Sciatic nerve (tissue), 2 donors: Measurements from ENCODE around the gene FANK1. TPM values are rescaled to one million over a fixed set of nuclear protein-coding genes. Genes with fewer than 3 reads are reported as not detected.
A peak's percentile ranks its signal among the peaks of the same experiment; 100 is the strongest.
"Not testable (repeated sequence)": the region's sequence is repeated elsewhere in the genome, so short reads cannot be mapped to it uniquely, and the experiment has no call there.

Experiments used
- ATAC-seq: fragments of 200-7000 bp; cut with Tn5 transposase; one replicate; pipeline ENCODE4 v1.9.1; 2020; ENCODE audit warnings: mild to moderate bottlenecking, moderate library complexity
- DNase-seq: peaks from one replicate; pipeline ENCODE4 v3.0.0-alpha.2; 2020; ENCODE audit warnings: low spot score
- intact Hi-C: fragments of 100-400 bp; cut with DNase I; formaldehyde crosslinking; loops from one replicate; pipeline ENCODE4 v1.14.2; 2022
- total RNA-seq: library from RNA; stranded (reverse); fragmentation: NEBNext Ultra II Directional; extraction: Animal tissue kit (Norgen Biotek cat#: 25700); gene quantifications from one replicate; pipeline ENCODE4 v1.2.1, GENCODE V29; 2021
- donor health status: DM: no; HTN: no; CAD: no.
- donor health status: DM: no; HTN: no; CAD: no.

FANK1 gene, protein sequence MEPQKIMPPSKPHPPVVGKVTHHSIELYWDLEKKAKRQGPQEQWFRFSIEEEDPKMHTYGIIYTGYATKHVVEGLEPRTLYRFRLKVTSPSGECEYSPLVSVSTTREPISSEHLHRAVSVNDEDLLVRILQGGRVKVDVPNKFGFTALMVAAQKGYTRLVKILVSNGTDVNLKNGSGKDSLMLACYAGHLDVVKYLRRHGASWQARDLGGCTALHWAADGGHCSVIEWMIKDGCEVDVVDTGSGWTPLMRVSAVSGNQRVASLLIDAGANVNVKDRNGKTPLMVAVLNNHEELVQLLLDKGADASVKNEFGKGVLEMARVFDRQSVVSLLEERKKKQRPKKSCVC
- 2.1 TPM for total RNA-seq

DNA sequence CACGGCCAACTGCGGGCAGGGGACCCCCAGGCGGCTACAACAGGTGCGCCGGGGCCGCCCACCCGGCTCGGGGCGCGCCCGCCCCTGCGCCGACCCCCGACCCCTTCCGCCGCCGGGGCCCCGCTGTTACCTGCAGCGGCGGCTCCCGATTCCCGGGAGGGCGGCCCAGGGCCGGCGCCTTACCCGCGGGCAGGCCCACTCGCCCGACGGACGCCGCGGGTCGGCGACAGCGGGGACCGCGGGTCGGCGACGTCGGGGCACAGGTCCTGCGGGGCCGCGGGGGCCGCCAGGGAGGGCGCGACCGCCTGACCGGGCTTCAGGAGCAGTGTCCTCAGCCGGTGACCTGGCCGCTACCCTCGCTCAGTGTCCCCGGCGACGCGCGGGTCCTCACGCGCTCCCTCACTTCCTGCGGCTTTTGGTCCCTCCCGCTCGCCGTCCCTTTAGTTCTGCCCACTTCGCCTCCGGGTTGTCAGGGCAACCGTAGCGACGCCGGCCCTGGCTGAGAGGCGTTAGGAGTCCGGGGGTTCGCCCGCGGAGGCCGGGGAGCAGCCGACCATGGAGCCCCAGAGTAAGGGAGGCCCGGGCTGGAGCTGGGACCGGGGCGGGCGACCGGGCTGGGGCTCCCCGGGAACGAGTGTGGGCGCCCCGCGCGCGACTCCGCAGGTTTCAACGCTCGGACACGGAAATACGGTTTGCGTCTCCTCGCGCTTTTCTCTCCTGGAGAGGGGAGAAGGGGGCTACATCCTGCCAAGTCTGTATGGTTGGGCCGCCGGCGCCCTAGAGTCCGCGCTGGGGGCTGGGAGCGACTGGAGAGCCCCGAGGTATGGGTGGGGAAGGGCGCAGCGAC, at the start of gene FANK1:
Gene FANK1, plus strand, starts transcription at position 477 of the 847 bp plus-strand sequence. Its CDS starts 79 bp downstream, at position 556.
- intact Hi-C loops = not testable (repeated sequence)
- peak; percentile 95 for DNase-seq
- ATAC-seq = peak; percentile 94

DNA sequence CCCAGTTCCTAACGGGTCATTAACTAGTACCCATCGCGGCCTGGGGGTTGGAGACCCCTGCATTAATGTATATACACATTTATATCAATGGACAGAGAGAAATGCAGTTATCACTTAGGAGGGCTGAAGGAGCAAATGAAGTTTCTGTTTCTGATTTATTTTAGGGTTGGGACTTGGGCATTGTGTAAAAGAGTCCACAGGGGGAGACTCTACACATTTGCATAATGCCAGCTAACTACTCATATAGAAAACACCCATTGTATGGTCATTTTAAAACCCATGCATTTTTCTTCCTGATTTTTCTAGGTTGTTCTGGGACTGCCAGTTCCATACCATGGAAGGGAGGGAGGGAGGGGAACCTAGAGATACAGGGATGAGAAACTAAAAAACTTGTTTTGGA, 49.5 kb upstream of the FANK1 start:
- DNase-seq = no peak
- no peak for ATAC-seq
- intact Hi-C loops = no loop called here

DNA sequence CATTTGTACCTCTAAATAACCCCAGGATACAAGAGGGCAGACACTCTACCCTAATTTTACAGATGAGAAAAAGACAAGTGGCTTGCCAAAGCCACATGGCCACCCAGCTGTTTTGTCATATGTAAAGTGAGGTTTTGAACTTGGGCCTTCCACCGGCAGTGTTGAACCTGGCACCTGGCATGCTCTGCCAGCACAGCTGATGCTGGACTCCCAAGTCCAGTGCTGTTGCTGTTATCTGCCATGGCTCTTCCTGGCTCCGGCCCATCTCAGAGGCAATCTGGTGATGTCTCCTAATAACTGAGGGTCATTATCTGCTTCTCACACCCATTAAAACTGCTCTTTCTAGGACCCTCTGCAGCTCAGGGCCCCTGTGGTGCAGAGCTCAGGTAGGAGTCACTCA, 48.0 kb upstream of the FANK1 start:
- DNase-seq = no peak
- ATAC-seq = no peak
- intact Hi-C loops = no loop called here

DNA sequence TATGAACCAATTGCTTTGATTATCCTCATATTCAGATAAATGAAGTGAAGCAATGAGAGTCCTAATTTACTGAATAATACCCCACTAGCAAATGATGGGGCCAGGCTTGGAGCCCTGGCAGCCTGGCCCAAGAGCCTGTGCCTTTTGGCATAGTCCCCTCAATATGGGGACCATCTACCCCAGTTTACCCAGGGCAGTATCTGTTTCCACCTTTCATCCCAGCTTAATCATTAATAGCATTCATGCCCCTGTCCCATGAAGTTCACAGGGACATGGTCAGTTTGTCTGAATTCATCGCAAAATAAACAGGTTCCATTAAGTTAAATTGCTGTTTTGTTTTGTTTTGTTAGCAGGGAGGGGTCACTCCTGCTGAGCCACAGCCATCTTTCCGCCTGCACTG, 47.5 kb upstream of the FANK1 start:
- DNase-seq = no peak
- no peak for ATAC-seq
- intact Hi-C loops = no loop called here

DNA sequence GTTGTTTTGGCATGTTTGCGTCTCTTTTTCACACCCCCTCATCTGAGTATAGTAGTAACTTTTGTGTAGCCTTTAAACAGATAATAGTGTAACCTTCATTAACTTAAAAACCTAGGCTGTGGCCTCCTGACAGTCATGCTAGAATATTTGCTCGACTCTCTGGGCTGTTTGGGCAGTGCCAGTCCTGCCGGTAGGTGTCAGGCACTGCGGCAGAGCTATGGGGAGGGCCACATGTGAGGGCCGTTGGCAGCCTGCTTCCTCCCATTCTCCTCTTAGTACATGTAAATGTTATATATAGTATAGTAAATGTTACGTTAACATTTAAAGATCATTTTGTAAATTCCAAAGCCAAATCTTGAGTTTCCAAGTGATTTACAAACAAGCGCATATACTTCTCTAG, 46.9 kb upstream of the FANK1 start:
- no peak for DNase-seq
- intact Hi-C loops = no loop called here
- ATAC-seq = no peak

DNA sequence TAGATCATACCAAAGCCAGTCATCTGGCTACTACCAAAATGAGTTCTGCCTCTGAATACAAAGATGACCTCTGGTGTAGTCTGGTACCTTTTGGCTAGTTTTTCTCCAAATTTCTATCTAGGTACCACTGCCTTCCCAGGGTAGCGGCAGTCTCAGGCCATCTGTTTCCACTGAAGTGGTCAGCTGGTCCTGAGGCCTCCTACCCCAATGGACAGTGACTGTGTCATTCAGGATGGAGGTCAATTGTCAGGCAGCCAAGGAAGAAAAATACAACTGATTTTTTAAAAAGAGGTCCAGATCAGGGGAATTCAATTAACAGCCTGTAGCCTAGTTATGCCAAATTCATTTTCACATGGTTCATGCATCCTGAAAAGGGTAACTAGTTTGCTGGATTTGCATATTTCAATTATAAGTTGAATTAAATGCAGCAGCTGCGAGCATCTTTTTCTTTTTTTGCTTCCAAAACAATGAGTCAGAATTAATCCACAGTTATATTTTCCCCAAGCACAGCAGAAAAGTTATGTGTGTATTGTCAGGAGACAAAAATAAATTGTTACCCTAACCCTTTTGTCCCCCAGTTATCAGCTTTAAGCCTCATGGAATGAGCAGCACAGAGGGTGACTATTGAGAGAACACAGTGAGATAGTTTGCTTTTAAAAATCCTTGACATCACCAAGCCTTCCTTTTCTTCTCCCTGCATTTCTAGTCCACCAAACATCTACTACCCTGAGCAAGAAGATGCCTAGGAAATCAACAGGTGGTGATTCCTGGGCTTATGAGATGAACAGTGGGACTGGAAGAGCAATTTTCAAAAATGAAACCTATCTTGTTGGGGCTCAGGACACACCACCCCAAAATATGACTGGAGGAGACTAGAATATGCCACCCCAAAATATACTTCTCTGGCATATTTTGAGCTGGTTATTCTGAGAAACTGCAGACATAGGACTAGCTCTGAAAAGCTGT, 45.3 kb upstream of the FANK1 start:
- no peak for ATAC-seq
- intact Hi-C loops = no loop called here
- DNase-seq = no peak

DNA sequence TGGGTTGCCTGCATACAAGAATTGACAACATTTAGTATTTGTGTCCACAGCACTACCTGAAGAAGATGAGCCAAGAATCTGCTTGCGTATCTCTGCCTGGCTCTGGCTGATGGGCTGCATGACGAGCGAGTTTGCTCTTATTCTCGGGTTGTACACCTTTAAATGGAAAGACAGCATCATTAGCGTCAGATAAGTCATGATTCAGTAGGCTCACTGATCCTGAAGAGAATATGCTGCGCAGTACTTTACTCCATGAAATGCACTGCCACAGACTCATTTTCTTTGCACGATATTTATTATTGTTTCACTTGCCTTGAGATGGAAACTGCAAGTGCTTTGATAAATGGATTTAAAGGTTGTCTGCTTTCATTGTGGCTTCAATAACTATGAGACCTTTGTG, 43.9 kb upstream of the FANK1 start:
- intact Hi-C loops = no loop called here
- ATAC-seq = no peak
- no peak for DNase-seq

DNA sequence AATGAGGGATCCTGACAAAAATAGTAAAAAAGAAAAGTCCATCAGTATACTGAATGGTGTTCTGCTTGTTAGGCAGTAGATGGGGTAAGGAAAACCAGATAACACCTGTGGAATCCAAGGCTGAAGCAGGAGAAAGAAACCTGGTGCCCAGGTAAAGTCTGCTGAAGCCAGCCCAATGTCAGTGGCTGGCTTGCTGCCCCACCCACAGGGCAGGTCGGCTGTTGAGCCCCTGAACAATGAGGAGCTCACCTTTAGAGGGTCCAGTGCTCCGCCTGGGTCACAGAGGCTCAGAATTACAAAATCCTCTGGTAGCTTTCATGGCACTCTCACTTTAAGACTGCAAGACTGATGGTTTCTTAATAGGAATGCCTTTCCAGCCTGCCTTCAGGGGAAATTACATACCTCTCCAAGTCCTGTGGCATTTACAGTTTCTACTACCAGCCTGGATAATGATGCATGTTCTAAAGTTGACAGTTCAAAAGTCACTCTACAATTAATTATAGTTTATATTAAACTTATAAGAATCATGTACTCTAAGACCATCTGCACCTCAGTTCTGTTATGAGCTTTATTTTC, 39.1 kb upstream of the FANK1 start:
- no peak for ATAC-seq
- no peak for DNase-seq
- intact Hi-C loops = no loop called here

DNA sequence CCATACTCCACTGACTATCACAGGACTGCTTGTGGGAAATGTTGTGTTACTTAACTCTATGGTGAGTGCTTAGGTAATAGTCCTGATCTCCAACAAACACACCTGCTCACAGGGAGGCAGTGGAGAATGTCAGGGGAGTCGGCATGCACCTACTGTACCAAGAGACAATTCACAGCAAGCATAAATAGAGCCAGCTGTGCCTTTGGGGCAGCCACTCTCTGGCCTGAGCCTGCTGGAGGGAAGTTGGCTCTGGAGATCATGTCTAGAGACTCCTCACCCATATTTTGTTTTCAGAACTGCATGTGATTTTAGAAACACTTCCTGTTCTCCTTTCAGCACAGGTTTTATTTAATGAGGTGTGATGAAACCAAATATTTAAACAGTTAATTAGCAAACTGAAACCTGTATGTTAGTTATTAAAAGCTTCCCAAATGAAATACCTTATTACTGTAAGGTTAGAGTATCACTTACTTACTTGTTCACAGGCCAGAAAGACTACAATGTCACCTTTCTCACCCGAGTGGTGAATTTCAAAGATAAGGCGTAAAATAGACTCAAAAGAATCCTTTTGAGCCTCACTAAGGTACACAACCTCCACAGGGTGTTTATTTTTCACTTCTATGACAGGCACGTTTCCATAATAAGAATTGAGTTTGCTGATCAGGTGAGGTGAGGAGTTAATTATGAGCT, 37.1 kb upstream of the FANK1 start:
- no peak for ATAC-seq
- intact Hi-C loops = no loop called here
- DNase-seq = no peak

DNA sequence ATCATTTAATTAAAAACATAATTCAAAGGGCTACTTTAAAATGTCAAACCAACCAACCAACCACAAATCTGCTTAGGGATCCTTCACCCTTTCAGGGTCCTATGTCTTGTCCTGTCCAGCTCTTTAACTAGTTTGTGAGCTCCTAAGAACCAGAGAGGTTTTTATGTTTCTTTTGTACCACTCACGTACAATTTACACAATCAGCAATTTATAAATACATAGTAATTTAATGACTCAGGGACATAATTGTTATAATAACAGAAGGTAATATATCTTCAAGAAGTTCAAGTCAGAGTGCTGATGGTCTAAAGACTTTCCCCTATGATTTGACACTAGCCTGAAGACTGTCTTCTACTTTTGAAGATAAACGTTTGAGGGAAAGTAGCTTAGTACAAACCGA, 31.2 kb upstream of the FANK1 start:
- intact Hi-C loops = no loop called here
- no peak for DNase-seq
- no peak for ATAC-seq

DNA sequence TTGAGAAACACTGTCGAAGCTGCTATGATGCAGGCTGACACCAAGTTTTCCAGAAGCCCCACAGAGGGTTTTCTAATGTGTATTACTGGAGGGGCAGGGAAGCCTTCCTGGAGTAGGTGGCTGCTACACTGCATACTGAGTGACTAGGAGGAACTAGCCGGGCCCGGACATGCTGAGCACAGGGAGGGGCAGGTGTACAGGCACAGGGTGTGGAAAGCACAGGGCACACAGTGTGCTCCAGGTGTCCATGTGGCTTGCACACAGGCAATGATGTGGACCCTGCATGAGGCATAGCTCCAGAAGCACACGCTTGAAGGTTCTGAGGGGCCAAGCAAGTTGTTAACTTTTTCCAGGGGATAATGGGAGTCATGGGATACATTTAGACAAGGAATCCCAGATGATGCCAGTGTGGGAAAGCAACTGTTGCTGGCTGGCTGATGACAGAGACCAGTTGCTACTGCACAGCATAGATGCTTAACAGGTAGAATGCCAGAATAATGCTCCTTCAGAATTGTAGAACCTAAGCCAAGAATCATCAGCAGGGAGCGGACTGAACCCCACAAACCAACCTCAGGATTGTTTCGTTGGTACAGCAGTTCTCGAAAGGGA, 29.8 kb upstream of the FANK1 start:
- intact Hi-C loops = no loop called here
- no peak for DNase-seq
- ATAC-seq = no peak

DNA sequence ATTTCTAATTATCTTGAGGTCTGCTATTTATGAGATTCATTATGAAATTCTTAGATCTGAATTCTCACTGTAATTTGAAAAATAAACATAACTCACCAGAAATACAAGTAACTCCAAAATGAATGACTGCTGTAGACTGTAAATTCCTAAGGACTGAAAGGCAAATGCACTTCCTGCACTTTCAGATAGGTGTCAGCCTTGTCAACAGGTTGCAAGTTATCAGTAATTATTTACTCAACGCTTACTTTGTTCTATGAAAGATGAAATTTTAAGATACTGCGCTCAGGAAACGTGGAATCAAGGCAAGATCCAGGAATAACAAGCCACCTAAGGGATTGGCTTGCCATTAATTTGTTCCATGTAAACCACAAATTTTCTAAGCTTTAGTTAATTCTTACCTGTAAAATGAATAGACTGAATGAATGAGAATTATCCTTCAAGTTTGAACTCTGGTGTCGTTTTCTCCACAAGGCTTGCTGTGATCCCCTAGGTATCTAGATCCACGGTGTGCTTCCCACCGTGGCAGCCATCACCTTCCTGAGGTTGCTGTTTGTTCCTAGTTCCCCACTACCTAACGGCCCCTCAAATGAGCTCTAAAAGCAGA, 27.9 kb upstream of the FANK1 start:
- intact Hi-C loops = no loop called here
- DNase-seq (no peak), ATAC-seq (no peak)

DNA sequence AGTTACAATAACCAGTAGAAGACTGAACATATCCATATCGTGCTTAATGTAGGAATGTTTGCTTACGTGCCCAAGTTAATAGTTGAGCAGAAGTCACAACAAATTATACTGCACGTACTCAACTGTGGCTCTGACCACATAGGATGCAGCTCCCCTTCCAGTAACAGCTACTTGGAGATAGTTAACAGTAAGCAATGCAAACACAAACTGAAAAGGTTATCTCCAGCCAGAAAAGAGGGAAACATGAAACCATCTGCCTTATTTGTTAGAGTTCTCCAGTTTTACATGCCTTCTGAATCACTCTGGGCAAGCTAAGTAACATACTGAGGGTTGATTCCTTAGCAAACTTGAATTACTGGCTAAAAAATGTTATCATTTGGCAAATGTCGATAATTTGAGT, 25.0 kb upstream of the FANK1 start:
- intact Hi-C loops = no loop called here
- DNase-seq = no peak
- no peak for ATAC-seq

DNA sequence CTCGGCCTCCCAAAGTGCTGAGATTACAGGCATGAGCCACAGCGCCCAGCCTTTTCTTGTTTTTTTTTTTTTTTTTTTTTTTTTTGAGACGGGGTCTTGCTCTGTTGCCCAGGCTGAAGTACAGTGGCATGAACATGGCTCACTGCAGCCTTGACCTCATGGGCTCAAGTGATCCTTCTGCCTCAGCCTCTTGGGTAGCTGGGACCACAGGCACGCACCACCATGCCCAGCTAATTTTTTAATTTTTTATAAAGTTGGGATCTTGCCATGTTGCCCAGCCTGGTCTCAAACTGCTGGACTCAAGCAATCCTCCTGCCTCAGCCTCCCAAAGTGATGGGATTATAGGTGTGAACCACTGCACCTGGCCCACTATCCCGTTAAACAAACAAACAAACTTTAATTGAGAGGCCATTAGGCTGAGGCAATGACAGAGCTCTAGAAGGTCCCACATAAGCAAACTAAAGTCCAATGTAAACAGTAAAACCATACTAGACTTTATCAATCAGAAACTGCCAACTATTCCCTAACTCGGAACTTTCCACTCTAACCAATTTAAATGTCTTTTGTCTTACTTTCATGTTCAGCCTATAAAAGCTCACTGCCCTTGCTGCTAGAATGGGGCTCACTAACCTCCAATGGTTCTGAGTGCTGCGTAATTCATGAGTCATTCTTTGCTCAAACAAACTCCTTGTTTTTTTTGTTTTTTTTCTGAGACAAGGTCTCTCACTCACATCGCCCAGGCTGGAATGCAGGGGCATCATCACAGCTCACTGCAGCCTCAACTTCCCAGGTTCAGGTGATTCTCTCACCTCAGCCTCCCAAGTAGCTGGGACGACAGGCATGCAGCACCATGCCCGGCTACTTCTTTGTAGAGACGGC, 17.2 kb upstream of the FANK1 start:
- ATAC-seq (no peak), DNase-seq (no peak)
- intact Hi-C loops = no loop called here

DNA sequence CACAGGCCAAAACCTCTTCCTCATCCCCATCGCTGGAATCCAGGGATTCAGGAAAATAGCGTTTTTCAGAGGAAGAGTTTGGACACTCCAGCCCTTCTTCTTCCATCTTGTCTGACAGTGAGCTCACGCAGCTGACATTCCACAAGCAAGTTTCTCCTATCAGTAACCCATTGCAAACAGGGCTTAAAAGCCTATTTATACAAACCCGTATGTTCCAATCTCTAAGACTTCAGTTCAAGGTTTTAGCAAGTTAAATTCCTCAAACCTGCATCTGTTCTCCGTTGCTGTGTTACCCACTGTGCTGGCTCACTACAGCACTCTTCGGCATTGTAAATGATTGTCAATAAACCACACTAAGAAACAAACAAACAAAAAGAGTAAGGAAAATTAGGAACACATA, 15.6 kb upstream of the FANK1 start:
- intact Hi-C loops = no loop called here
- no peak for DNase-seq
- no peak for ATAC-seq

DNA sequence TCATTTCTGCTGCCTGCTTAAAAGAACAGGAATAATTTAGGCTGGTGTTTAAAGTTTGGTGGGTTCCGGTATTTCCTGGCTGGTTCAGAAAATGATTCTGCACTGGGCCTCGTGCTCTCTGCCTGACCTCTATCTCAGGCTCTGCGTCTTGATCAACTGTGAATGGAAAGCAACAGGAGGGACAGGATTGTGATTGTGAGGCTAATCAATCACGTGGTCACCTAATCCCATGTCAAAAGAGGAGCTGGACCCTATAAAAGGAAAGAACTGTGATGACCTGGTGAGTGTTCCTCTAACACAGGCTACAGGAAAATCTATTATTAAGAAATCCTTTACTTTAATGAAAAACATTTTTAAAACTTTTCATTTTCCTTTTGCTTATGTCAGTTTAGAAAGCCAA, 15.2 kb upstream of the FANK1 start, which contains the start of gene DHX32:
Gene DHX32, minus strand, starts transcription at position 101 of the 400 bp plus-strand sequence. CDS start 468 bp downstream, outside the sequence.
- no peak for ATAC-seq
- intact Hi-C loops = no loop called here
- no peak for DNase-seq

DNA sequence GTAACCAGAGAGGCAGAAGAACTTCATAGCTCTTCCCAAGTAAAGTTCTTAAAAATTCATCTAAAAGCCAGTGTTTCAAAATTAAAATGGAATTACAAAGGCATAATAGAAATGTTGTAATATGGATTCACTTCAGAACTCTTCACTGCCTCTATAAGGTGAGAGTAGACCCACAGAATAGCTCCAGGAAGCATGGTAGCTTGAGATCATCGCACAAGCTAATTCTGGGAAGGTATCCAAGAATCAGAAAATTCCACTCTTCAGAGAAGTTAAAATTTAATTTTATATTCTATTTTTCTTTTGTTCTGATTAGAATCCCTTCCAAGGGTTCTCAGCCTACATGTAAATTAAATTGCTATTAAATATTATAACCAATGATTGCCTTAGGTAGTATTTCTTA, 13.8 kb upstream of the FANK1 start:
- DNase-seq = no peak
- intact Hi-C loops = no loop called here
- no peak for ATAC-seq
